Measurements from ENCODE around the gene MAST4. TPM values are rescaled to one million over a fixed set of nuclear protein-coding genes. Genes with fewer than 3 reads are reported as not detected.

The MAST4 gene
- total and polyA plus RNA-seq, 2 donors (not counting 1 experiment from before 2014, with no cell fraction given): 2.5 to 57.1 TPM

DNA sequence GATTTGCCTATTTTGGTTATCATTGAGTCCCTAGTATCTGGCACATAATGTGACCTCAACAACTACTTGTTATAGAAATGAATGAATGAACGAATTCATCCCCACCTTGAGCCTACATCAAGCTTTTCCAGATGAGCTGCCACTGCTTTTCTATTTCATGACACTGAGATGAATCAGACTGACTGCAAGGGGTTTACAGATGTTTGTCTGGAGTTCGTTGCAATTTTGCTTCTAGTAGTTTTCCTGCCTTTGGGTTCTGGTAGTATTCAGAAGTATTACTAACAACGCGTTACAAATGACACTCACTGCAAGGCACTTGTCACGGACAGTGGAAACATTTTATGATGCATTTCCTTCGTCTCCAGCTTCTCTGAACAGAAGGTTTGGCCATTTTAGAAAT, 378.1 kb downstream of the MAST4 start:
- no peak overlapping the region for H3K4me2 ChIP-seq (replicated peaks; ENCODE audit: low read depth, low read length, poor library complexity, severe bottlenecking)
- no peaks in the 10 kb centered on the region for H3K9me3 ChIP-seq (ENCODE audit: control extremely low read depth in 1 of 3, control insufficient read depth in 2 of 3, insufficient read depth in 1 of 3, low read length in 2 of 3)
- Mint-ChIP-seq H3K27ac (no peak overlapping the region), H3K4me3 (no peak overlapping the region), H3K9me3 (ENCODE audit: insufficient read depth) (no peaks in the 10 kb centered on the region), H3K4me1 (no peaks in the 10 kb centered on the region), H3K27me3 (peaks cover 15% of the 10 kb centered on the region)
- intact Hi-C loops (cut with micrococcal nuclease): no loop called here
- CTCF ChIA-PET: no interaction called here
- DNase-seq (no peak), ATAC-seq (ENCODE audit: low read depth) (no peak)
- no peaks in the 10 kb centered on the region for H4K20me1 ChIP-seq (ENCODE audit: control insufficient read depth, insufficient read depth, low read length, poor library complexity, severe bottlenecking)
- H3K9ac ChIP-seq (ENCODE audit: low read length): no peak overlapping the region
- H3K79me2 ChIP-seq (ENCODE audit: control insufficient read depth, insufficient read depth, low read length): no peaks in the 10 kb centered on the region
- H3K4me1 ChIP-seq (ENCODE audit: control insufficient read depth in 2 of 2, insufficient read depth in 2 of 2, low read length in 2 of 2): no peaks in the 10 kb centered on the region
- no peaks in the 10 kb centered on the region for H3K36me3 ChIP-seq (replicated peaks in 1 of 2; ENCODE audit: control extremely low read depth in 1 of 2, control insufficient read depth in 1 of 2, extremely low read depth in 1 of 2, insufficient read depth in 2 of 2, low read length in 1 of 2)
- no peak overlapping the region for H3K4me3 ChIP-seq (ENCODE audit: control extremely low read depth in 1 of 5, extremely low read depth in 1 of 5, insufficient read depth in 1 of 5, low read depth in 2 of 5, low read length in 4 of 5)
- H3K27me3 ChIP-seq (replicated peaks in 1 of 4; ENCODE audit: control extremely low read depth in 1 of 4, control insufficient read depth in 3 of 4, insufficient read depth in 4 of 4, low read length in 3 of 4): no peaks in the 10 kb centered on the region
- TF ChIP-seq EZH2 (IDR thresholded peaks at IDR 0.05; ENCODE audit: borderline replicate concordance, insufficient read depth, low read depth, low read length, poor library complexity, severe bottlenecking): no peak
- TF ChIP-seq, protein P1, sequence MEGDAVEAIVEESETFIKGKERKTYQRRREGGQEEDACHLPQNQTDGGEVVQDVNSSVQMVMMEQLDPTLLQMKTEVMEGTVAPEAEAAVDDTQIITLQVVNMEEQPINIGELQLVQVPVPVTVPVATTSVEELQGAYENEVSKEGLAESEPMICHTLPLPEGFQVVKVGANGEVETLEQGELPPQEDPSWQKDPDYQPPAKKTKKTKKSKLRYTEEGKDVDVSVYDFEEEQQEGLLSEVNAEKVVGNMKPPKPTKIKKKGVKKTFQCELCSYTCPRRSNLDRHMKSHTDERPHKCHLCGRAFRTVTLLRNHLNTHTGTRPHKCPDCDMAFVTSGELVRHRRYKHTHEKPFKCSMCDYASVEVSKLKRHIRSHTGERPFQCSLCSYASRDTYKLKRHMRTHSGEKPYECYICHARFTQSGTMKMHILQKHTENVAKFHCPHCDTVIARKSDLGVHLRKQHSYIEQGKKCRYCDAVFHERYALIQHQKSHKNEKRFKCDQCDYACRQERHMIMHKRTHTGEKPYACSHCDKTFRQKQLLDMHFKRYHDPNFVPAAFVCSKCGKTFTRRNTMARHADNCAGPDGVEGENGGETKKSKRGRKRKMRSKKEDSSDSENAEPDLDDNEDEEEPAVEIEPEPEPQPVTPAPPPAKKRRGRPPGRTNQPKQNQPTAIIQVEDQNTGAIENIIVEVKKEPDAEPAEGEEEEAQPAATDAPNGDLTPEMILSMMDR (IDR thresholded peaks at IDR 0.05): no peak
- WGBS (ENCODE audit: insufficient coverage): 96% methylated on average over 4 of the region's 6 CpGs
- no peak overlapping the region for H2AFZ ChIP-seq (ENCODE audit: insufficient read depth, low read depth, low read length, poor library complexity, severe bottlenecking)
- POLR2A ChIA-PET: no interaction called here
- H3K27ac ChIP-seq (ENCODE audit: low read length in 2 of 2): no peak overlapping the region

DNA sequence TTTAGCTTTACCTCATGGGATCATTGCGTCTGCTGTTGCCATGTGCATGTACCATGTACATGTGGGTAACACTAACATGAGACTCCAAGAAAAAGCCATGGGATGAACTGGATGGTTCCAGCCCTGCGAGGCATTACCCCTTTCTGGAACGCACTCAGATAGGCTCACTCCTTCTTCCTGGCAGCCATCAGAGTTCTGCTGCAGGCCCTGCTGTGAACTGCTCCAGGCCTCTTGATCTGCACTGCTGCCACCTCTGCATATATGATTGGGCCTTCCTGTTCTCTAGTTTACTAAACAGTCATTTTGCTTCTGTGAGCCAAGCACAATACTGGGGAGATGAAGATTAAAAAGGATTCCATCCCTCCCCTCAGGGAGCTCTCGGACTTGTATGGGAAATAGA, 379.9 kb downstream of the MAST4 start:
- Histone ChIP-seq H3K9ac (ENCODE audit: low read length) (no peak overlapping the region), H3K4me1 (ENCODE audit: control insufficient read depth in 2 of 2, insufficient read depth in 2 of 2, low read length in 2 of 2) (no peaks in the 10 kb centered on the region), H3K27ac (ENCODE audit: low read length in 2 of 2) (no peak overlapping the region), H3K27me3 (replicated peaks in 1 of 4; ENCODE audit: control extremely low read depth in 1 of 4, control insufficient read depth in 3 of 4, insufficient read depth in 4 of 4, low read length in 3 of 4) (no peaks in the 10 kb centered on the region), H4K20me1 (ENCODE audit: control insufficient read depth, insufficient read depth, low read length, poor library complexity, severe bottlenecking) (no peaks in the 10 kb centered on the region), H3K79me2 (ENCODE audit: control insufficient read depth, insufficient read depth, low read length) (no peaks in the 10 kb centered on the region), H3K4me3 (ENCODE audit: control extremely low read depth in 1 of 5, extremely low read depth in 1 of 5, insufficient read depth in 1 of 5, low read depth in 2 of 5, low read length in 4 of 5) (no peak overlapping the region), H3K4me2 (replicated peaks; ENCODE audit: low read depth, low read length, poor library complexity, severe bottlenecking) (no peak overlapping the region), H3K9me3 (ENCODE audit: control extremely low read depth in 1 of 3, control insufficient read depth in 2 of 3, insufficient read depth in 1 of 3, low read length in 2 of 3) (no peaks in the 10 kb centered on the region), H3K36me3 (replicated peaks in 1 of 2; ENCODE audit: control extremely low read depth in 1 of 2, control insufficient read depth in 1 of 2, extremely low read depth in 1 of 2, insufficient read depth in 2 of 2, low read length in 1 of 2) (no peaks in the 10 kb centered on the region), H2AFZ (ENCODE audit: insufficient read depth, low read depth, low read length, poor library complexity, severe bottlenecking) (no peak overlapping the region)
- Mint-ChIP-seq H3K27me3 (peaks cover 15% of the 10 kb centered on the region), H3K4me1 (no peaks in the 10 kb centered on the region), H3K4me3 (no peak overlapping the region), H3K27ac (no peak overlapping the region), H3K9me3 (ENCODE audit: insufficient read depth) (no peaks in the 10 kb centered on the region)
- no peak for DNase-seq
- ChIA-PET POLR2A (no interaction called here), CTCF (no interaction called here)
- no peak for ATAC-seq (ENCODE audit: low read depth)
- intact Hi-C loops (cut with micrococcal nuclease): no loop called here
- 98% methylated on average over 3 of the region's 4 CpGs for WGBS (ENCODE audit: insufficient coverage)
- TF ChIP-seq EZH2 (IDR thresholded peaks at IDR 0.05; ENCODE audit: borderline replicate concordance, insufficient read depth, low read depth, low read length, poor library complexity, severe bottlenecking): no peak
- TF ChIP-seq, protein P1 (IDR thresholded peaks at IDR 0.05): no peak

Data from B cell (primary cell).